ENCODE results near the gene TTL.
"Not testable (repeated sequence)": the region's sequence is repeated elsewhere in the genome, so short reads cannot be mapped to it uniquely, and the experiment has no call there.

Gene TTL

DNA sequence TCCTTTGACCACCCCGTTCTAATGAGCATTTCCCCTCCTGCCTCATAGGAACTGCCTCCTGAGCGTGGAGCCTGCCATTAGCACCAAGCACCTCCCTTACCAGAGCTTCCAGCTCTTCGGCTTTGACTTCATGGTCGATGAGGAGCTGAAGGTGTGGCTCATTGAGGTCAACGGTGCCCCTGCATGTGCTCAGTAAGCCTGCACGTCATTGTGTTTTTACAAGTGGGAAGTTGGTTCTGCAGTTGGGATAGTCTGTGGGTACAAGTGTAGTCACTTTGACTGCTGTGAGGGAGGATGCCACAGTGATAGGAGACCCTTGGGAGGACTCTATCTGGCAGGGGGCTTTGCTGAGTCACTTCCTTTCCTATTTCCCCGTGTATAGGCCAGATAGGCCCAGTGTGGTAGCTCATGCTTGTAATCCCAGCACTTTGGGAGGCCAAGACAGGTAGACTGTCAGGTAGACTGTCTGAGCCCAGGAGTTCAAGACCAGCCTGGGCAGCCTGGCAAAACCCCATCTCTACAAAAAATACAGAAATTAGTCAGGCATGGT lies 38.4 kb downstream of the TTL start:
- no peak for DNase-seq (ENCODE audit: low read depth in 2 of 2)

DNA sequence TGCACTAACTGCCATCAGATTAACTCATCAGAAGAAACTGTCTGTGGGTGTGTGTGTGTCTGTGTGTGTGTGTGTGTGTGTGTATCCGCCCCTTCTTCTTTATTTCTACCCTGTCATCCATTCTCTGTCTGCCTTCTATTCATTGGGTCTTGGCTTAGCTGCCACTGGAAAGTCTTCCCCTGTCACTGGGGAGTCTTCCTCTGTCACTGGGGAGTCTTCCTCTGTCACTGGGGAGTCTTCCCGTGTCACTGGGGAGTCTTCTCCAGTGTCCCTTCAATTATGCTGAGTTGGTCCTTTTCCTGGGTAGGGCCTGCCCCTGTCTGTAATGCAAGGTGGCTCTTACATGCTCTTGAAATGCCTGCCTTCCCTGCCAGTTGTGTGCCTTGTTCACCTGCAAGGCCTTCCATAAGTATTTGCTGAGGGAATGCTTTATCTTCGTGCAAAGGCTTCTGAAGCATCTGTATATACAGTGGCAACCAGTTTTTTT lies 41.4 kb downstream of the TTL start:
- no peak for DNase-seq (ENCODE audit: low read depth in 2 of 2)

DNA sequence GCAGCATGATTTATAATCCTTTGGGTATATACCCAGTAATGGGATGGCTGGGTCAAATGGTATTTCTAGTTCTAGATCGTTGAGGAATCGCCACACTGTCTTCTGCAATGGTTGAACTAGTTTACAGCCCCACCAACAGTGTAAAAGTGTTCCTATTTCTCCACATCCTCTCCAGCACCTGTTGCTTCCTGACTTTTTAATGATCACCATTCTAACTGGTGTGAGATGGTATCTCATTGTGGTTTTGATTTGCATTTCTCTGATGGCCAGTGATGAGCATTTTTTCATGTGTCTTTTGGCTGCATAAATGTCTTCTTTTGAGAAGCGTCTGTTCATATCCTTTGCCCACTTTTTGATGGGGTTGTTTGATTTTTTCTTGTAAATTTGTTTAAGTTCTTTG lies 42.3 kb downstream of the TTL start:
- DNase-seq (ENCODE audit: low read depth in 2 of 2): not testable (repeated sequence)

DNA sequence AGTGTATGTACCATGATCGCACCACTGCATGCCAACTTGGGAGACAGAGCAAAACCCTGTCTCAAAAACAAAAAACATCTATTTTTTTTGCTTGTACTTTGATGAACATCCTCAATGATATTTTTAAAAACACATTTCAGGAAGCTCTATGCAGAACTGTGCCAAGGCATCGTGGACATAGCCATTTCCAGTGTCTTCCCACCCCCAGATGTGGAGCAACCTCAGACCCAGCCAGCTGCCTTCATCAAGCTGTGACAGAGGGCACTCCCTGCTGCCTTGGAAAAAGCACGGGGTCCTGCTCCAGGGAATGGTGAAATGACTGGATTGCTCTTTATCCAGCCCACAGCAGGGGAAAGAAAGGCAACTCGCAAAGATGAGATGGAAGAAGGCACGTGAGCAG lies 46.6 kb downstream of the TTL start:
- DNase-seq (ENCODE audit: low read depth in 2 of 2): no peak

DNA sequence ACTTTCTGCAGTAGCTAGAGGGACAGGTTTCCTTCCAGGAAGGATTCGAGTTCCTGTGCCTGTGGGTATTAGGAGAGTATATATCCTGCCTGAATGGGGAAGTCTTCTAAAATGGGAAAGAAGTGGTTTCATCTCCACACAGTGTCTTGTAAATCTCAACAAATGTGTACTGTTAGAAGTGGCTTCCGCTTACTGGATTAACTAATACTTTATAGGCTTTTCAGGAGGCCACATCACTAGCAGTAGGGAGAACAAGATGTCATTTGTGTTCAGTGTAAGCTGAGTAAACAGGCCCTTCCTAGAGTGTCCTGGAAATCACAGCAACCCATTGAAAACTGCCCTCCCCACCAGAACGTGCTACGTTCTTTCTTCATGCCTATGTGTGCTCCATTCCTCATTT lies 47.8 kb downstream of the TTL start:
- no peak for DNase-seq (ENCODE audit: low read depth in 2 of 2)

DNA sequence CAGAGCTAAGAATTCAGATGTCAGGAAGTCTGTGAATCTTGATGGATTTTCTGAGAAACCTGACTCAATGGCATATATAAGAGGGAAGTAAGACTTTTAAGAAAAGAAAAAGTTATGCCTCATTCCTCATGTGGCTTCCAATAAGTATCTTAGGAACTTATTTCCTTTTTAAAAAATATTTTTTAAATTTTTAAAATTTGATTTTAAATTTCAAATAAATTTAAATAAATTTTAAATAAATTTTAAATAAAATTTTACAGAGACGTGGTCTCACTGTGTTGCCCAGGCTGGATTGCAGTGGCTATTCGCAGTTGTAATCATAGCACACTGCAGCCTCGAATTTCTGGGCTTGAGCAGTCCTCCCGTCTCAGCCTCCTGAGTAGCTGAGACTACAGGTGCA lies 48.8 kb downstream of the TTL start:
- no peak for DNase-seq (ENCODE audit: low read depth in 2 of 2)

DNA sequence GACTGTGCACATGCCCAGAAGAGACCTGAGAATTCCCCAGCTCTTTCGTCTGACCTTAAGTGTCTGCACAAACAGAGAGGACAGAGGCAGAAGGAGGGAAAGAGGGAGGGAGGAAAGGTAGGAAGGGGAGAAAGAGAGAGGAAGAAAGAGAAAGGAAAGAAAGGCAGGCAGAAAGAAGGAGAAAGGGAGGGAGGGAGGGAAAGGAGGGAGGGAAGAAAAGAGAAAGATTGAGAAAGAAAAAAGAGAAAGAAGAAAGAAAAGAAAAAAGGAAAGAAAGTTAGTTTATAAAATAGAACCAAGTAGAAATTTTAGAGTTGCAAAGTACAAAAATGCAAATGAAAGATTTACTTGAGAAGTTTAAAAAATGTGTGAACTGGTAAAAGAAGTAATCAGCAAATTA lies 52.9 kb downstream of the TTL start:
- no peak for DNase-seq (ENCODE audit: low read depth in 2 of 2)

DNA sequence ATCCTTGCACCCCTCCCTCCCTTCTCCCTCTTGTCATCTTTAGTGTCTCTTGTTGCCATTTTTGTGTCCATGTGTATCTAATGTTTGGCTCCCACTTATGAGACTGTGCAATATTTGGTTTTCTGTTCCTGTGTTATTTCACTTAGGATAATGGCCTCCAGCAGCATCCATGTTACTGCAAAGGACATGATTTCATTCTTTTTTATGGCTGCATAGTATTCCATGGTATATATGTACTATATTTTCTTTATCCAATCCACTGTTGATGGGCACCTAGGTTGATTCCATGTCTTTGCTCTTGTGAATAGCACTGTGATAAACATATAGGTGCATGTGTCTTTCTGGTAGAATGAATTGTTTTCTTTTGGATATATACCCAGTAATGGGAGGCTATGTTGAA lies 54.7 kb downstream of the TTL start:
- not testable (repeated sequence) for DNase-seq (ENCODE audit: low read depth in 2 of 2)

DNA sequence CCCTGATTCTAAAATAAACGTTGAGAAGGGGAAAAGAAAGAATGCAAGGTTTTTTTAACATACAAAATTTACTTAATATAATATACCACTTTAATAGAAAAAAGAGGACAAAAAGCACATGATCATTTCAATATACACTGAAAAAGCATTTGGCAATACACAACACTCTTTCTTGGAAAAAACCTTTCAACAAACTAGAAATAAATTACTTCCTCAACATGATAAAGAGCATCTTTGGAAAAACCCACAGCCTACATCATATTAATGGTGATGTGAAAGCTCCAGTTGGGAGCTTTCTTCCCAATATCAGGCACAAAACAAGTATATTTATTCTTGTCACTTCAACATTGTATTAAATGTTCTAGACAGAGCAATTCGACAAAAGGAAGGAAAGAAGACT lies 57.4 kb downstream of the TTL start:
- DNase-seq (ENCODE audit: low read depth in 2 of 2): no peak

DNA sequence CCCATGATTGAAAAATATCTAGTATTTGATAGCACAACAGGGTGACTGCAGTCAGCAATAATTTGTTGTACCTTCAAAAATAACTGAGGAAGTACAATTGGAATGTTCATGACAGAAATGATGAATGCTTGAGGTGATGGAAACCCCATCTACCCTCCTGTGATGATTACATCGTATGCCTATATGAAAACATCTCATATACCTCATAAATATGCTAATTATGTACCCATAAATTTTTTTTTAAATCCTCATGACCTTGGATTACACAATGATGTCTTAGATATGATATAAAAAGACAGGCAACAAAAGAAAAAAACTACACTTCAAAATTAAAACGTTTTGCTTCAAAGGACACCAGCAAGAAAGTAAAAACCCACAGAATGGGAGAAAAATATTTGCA lies 59.0 kb downstream of the TTL start:
- no peak for DNase-seq (ENCODE audit: low read depth in 2 of 2)

DNA sequence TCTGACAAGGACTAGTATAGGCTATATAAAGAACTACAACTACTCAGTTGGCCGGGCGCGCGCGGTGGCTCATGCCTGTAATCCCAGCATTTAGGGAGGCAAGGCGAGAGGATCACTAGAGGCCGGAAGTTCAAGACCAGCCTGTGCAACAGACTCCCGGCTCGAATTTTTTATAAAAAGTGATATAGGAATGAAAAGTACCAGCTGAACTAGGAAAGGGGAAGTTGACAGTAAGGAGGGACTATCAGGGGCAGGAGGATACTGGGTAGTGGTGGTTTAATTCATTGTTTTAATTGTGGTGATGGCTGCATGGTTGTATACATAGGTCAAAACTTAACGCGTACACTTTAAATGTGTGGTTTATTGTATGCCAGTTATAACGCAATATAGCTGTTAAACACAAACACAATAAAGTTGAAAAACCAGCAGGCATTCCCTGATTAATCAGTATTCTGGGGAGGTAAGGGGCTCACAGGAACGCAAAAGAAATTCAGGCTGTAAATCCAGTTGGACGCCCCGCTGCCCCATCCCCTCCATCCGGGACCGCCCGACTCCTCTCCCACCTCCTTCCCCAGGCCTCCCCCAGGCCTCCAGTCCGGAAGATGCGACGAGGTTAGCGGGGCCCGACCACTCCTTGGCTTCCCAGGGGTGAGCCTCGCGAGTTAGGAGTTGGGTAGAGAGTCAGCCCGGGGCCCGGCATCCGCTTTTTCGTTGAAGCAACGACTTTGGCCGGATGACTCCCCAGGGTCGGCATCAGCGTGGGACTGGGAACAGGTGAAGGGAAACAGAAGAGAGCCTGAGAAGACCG lies 59.6 kb downstream of the TTL start:
- DNase-seq (ENCODE audit: low read depth in 2 of 2): peak in 1 of 2 experiments; percentile 21

DNA sequence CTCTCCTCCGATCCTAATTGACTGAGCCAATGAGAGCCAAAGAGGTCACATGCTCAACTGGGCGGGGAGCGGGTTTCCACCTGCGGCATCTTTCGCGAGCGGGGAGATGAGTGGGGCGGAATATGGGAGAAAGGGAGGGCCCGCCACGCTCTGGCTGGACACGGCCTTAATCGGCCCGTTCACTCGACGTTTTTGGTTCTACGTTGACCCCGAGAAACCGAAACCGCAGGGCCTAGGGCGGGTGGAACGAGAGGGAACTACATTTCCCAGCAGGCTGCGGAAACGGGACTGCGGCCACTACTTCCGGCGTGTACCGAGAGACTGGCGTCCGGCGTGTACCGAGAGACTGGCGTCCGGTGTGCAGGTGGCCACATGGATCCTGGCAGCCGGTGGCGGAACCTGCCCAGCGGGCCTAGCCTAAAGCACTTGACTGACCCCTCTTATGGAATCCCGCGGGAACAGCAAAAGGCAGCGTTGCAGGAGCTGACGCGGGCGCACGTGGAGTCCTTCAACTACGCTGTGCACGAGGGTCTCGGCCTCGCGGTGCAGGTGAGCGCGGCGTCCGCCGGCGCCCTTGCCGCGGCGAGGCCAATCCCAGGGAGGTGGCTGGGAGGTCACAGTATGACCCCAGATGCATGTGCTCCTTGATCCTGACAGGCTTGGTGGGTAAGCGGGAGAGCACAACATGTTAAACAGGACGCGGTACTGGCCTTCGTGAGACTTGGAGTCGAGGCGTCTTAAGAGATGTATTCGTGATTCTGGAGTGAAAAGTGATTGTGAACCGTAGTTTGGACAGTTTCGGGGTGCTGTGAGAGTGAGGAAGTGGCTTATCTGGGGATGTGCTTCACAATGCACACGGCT lies 60.4 kb downstream of the TTL start, which contains the start of gene POLR1B:
Gene POLR1B (plus strand): TSS at position 343 of the 861 bp plus-strand sequence. CDS start 30 bp downstream, at position 373.
- peak; percentile 23 to 32 for DNase-seq (ENCODE audit: low read depth in 2 of 2)

DNA sequence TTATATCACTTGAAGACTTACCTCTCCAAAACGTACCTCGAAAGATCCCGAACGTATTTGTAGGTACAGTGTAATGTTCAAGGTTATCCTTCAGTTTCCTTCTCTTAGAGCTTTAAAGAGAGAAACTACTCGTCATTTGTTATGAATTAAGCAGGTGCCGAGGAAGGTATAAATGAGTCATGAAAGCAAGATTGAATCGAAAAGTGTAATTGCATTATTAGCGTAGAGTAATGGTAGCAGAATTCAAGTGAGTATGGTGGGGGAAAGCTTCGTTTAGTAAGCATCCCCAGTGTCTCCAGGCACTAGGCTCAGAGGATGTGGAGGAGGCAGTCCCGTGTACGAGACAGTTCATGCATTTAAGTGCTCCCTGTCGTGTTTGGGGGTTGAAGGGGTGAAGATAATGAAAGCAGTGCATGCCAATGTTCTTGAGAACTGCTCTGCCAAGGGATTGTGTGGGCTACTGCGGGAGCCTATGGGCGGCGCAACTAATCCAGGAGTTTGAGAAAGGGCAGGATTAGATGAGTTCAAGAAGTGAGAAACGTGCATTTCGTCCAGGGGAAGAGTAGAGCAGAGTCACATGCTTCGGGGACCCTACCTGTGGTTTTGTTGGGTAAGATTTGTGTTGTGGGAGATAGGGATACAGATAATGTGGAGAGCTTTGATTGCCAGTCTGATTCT lies 61.2 kb downstream of the TTL start:
- no peak for DNase-seq (ENCODE audit: low read depth in 2 of 2)

DNA sequence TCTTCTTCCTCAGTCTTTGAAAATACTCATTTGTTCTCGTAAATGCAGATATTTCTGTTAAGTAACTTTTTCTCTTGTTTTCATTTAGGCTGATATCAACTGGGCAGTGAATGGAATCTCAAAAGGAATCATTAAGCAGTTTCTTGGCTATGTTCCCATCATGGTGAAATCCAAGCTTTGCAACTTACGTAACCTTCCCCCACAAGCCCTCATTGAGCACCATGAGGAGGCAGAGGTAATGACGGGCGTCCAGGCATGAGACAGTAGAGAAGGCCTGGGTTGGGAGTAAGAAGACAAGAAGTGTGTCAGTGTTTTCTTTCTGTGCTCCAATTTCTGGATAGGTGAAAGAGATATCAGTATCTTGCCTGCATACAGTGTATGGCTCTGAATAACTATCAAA lies 65.4 kb downstream of the TTL start:
- peak; percentile 14 to 15 for DNase-seq (ENCODE audit: low read depth in 2 of 2)

DNA sequence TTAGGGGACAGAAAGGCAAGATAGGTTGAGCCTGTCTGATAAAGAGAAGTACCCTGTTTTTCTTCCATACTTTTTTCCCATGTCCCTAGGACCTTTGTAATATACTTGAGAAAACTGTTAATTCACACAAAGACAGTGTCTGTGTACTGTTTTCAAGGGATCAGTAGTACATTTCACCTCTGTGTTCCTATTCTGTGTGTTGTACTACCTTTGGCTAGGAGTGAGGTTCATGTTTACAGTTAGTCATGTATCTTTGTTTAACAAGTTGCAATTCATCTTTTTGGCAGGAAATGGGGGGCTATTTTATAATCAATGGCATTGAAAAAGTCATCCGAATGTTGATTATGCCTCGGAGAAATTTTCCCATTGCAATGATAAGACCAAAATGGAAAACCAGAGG lies 67.0 kb downstream of the TTL start:
- DNase-seq (ENCODE audit: low read depth in 2 of 2): no peak

DNA sequence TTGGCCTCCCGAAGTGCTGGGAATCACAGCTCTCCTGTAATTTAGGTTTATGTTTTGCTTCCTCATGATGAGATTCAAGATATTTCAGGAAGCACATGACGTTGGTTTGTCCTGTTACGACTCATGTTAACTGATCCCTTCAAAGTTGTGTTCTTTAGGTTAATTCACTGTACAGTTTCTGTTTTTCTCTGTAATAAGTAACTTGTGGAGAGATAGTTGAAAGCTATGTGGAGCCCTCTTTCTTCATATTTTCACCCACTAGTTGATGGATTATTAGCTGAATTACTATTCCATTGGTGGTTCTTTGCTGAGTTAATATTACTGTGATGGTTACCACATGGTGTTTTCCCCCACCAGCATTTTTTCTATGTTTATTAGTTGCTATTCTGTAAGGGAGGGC lies 84.1 kb downstream of the TTL start:
- no peak for DNase-seq (ENCODE audit: low read depth in 2 of 2)

DNA sequence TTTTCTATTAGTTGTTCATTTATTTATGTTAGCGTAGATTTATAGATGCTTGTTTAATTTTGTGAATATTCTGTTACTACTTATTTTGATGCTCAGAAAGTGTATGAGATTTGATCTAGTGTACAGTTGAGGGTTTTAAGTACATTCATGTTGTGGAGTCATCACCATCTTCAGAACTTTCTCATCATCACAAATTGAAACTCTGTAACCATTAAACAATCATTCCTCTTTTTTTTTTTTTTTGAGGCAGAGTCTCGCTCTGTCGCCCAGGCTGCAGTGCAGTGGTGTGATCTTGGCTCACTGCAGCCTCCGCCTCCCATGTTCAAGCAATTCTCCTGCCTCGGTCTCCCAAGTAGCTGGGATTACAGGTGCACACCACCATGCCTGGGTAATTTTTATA lies 84.6 kb downstream of the TTL start:
- not testable (repeated sequence) for DNase-seq (ENCODE audit: low read depth in 2 of 2)

DNA sequence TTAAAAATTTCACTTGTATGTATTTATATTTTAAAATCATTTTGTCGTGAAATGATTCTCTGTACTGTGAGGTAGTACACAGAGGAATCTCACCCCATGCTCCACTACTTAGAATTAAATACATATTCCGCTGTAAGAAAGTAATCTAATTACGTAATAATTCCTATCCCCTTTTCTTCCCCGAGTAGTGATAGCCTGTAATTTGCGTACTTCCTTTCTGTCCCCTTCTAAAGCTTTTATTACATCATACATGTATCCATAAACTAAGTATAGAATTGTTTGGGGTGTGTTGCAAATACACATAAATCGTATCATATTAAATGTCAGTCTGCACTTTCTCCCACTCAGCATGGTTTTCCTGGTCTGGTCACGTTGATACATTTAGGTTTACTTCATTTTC lies 90.0 kb downstream of the TTL start:
- DNase-seq (ENCODE audit: low read depth in 2 of 2): no peak

DNA sequence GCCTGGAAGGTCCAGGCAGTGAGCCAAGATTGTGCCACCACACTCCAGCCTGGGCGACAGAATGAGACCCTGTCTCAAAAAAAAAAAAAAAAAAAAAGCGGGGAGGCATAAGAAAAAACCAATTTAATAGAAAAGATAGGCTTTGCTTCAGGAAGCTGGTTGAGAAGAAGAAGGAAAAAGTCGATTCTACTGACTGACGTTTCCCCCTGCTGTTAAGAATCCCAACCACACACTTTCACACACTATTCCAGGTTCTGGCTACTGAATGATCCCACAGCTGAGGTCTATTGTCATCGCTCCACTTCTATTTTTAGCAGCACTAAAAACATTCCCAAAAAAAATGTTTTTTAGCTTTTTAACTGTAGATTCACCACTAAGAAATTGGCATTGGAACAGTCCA lies 95.8 kb downstream of the TTL start:
- DNase-seq (ENCODE audit: low read depth in 2 of 2): no peak

DNA sequence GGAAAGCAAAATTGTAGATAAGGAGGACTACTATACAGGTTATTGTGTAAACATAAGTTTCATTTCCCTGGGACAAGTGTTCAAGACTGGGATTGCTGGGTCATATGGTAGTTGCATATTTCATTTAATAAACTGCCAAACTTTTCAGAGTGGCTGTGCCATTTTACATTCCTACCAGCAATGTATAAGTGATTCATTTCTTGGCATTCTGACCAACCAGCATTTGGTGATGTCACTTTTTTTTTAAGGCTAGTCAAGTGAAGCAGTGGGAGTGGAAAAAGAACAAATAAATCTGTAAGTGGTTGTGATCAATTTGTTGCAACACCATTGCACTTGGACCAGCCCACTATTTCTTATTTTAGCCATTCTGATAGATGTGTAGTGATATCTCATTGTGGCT lies 97.3 kb downstream of the TTL start:
- peak; percentile 76 to 78 for DNase-seq (ENCODE audit: low read depth in 2 of 2)

DNA sequence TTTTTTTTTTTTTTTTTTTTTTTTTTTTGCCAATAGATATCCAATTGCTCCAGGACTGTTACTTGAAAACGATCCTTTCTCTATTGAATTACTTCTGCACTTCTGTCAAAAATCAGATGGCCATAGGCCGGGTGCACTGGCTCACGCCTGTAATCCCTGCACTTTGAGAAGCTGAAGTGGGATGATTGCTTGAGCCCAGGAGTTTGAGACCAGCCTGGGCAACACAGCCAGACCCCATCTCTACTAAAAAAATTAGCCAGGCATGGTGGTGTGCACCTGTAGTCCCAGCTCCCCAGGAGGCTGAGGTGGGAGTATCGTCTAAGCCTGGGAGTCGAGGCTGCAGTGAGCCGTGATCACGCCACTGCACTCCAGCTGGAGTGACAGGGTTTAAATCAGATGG lies 98.1 kb downstream of the TTL start:
- no peak for DNase-seq (ENCODE audit: low read depth in 2 of 2)

DNA sequence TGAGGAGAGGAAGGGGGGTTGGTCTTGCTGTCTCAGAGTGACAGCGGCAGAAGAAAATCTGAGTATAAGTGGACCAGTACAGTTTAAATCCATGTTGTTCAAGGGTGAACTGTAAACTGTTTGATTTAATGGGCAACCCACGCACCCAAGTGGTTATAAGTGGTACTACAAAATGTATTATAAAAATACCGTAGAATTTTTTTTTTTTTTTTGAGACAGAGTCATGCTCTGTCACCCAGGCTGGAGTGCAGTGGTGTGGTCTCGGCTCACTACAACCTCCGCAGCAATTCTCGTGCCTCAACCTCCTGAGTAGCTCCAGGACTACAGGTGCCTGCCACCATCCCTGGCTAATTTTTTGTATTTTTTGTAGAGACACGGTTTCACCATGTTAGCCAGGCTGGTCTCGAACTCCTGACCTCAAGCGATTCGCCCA lies 100.4 kb downstream of the TTL start:
- peak in 1 of 2 experiments; percentile 27 for DNase-seq (ENCODE audit: low read depth in 2 of 2)
